Epidermal melanocyte (primary cell): ENCODE data around the gene BEST3.
"Not testable (repeated sequence)": the region's sequence is repeated elsewhere in the genome, so short reads cannot be mapped to it uniquely, and the experiment has no call there.

Experiments
- DNase-seq: peaks from one replicate; pipeline ENCODE4 v3.0.0; 2011; ENCODE audit warnings: low spot score; ENCODE audit not compliant: insufficient read length

Gene BEST3

GRCh38 chr12:69649529-69649928 is 49.6 kb downstream of the BEST3 start:
- no peak for DNase-seq

GRCh38 chr12:69648476-69648875 is 50.6 kb downstream of the BEST3 start:
- no peak for DNase-seq

- no peak for DNase-seq
Observed at GRCh38 chr12:69647178-69647577, 51.9 kb downstream of the BEST3 start.

- DNase-seq: no peak
Observed at GRCh38 chr12:69645031-69645430, 54.1 kb downstream of the BEST3 start.

GRCh38 chr12:69644511-69644910 is 54.6 kb downstream of the BEST3 start:
- DNase-seq: no peak

GRCh38 chr12:69642531-69642930 is 56.6 kb downstream of the BEST3 start:
- DNase-seq: no peak

- DNase-seq: no peak
Observed at GRCh38 chr12:69641546-69641945, 57.6 kb downstream of the BEST3 start.

GRCh38 chr12:69639400-69640016 is 59.6 kb downstream of the BEST3 start:
- peak; percentile 71 for DNase-seq

- no peak for DNase-seq
Observed at GRCh38 chr12:69633061-69633460, 66.0 kb downstream of the BEST3 start.

GRCh38 chr12:69630191-69630590 is 68.9 kb downstream of the BEST3 start:
- no peak for DNase-seq

GRCh38 chr12:69627501-69627900 is 71.6 kb downstream of the BEST3 start:
- no peak for DNase-seq

- no peak for DNase-seq
Observed at GRCh38 chr12:69623970-69624369, 75.1 kb downstream of the BEST3 start.

GRCh38 chr12:69621551-69621950 is 77.6 kb downstream of the BEST3 start:
- no peak for DNase-seq

- DNase-seq: no peak
Observed at GRCh38 chr12:69620921-69621320, 78.2 kb downstream of the BEST3 start.

- no peak for DNase-seq
Observed at GRCh38 chr12:69620077-69620476, 79.0 kb downstream of the BEST3 start.

- no peak for DNase-seq
Observed at GRCh38 chr12:69619050-69619449, 80.1 kb downstream of the BEST3 start.

GRCh38 chr12:69616025-69616424 is 83.1 kb downstream of the BEST3 start:
- no peak for DNase-seq

- DNase-seq: no peak
Observed at GRCh38 chr12:69613351-69613750, 85.8 kb downstream of the BEST3 start.

GRCh38 chr12:69610729-69611128 is 88.4 kb downstream of the BEST3 start, which contains the start of gene LRRC10:
LRRC10 (minus strand) TSS chr12:69610907; CDS start chr12:69610838, 69 bp downstream.
- DNase-seq: no peak

- no peak for DNase-seq
Observed at GRCh38 chr12:69610126-69610525, 89.0 kb downstream of the BEST3 start.

GRCh38 chr12:69608114-69608513 is 91.0 kb downstream of the BEST3 start:
- no peak for DNase-seq

GRCh38 chr12:69604275-69604674 is 94.8 kb downstream of the BEST3 start:
- DNase-seq: not testable (repeated sequence)
